Peyer's patch (tissue), 4 donors: ENCODE measurements around the gene HSPA1A.

ENCODE experiments used
- CTCF ChIP-seq, 6 experiments: fragments of 450-650 bp in 4 of 6; fragments of 200-600 bp in 2 of 6; sonication (generic) in 1 of 6; IDR thresholded peaks; one replicate each; pipeline ENCODE4 v1.5.1; 2017 to 2019; ENCODE audit warnings: antibody characterized with exemption in 6 of 6, mild to moderate bottlenecking in 3 of 6, moderate library complexity in 1 of 6
- POLR2A ChIP-seq, 2 donors: fragments of 450-650 bp; IDR thresholded peaks; one replicate each; pipeline ENCODE4 v1.5.1; 2017; ENCODE audit warnings: antibody characterized with exemption in 2 of 2, mild to moderate bottlenecking in 2 of 2, moderate library complexity in 2 of 2

- TF ChIP-seq CTCF (IDR thresholded peaks at IDR 0.05) (no peak), POLR2A (IDR thresholded peaks at IDR 0.05) (peak; percentile 38 to 50)
These were observed 19.3 kb downstream of the HSPA1A start for GRCh38 chr6:31834367-31835250.
